Psoas muscle (tissue), 8 donors: ENCODE measurements around the gene RPN1. TPM values are rescaled to one million over a fixed set of nuclear protein-coding genes. Genes with fewer than 3 reads are reported as not detected.

Experiments used
- ATAC-seq, 4 donors: fragments of 200-7000 bp; cut with Tn5 transposase; one replicate each; pipeline ENCODE4 v1.9.1; 2020; ENCODE audit warnings: moderate library complexity in 3 of 4, mild to moderate bottlenecking in 2 of 4
- DNase-seq, 2 donors: peaks; one replicate each; pipeline ENCODE4 v3.0.0-alpha.2; 2020
- H3K27ac ChIP-seq: fragments of 200-600 bp; one replicate; pipeline ENCODE4 v1.8.0; 2022
- H3K27me3 ChIP-seq, 3 donors: fragments of 200-600 bp in 1 of 3; one replicate each; pipeline versions ENCODE4 v1.6.1 to v1.8.0; 2013 to 2022; ENCODE audit warnings: low read length in 2 of 3, mild to moderate bottlenecking in 2 of 3, moderate library complexity in 1 of 3; ENCODE audit not compliant: insufficient read depth in 3 of 3
- H3K36me3 ChIP-seq, 2 donors: fragments of 200-600 bp in 1 of 2; one replicate each; pipeline versions ENCODE4 v1.6.1 to v1.8.0; 2013 to 2022; ENCODE audit warnings: low read depth in 1 of 2, mild to moderate bottlenecking in 1 of 2, moderate library complexity in 1 of 2; ENCODE audit not compliant: insufficient read depth in 1 of 2
- H3K4me1 ChIP-seq: fragments of 200-600 bp; one replicate; pipeline ENCODE4 v1.8.0; 2022
- H3K4me3 ChIP-seq: fragments of 200-600 bp; one replicate; pipeline ENCODE4 v1.8.0; 2022; ENCODE audit warnings: mild to moderate bottlenecking
- H3K9me3 ChIP-seq: fragments of 200-600 bp; one replicate; pipeline ENCODE4 v1.8.0; 2022
- WGBS, 3 donors: extraction: QIAGEN DNeasy Blood & Tissue Kit; methylation state at CpG; one replicate each; pipeline versions ENCODE4 v1.1.6 to v1.1.7; 2013; 5-methylcytosine and 5-hydroxymethylcytosine counted together
- intact Hi-C, 2 donors: fragments of 100-400 bp; cut with DNase I; formaldehyde crosslinking; loops; one replicate each; pipeline versions ENCODE4 v1.11.0 to v1.14.2; 2022
- polyA plus RNA-seq, 3 donors: library from polyadenylated mRNA; stranded (reverse); fragments of 200-250 nt; gene quantifications; one replicate each; pipeline ENCODE4 v1.2.3, GENCODE V29; 2013
- total RNA-seq, 4 donors: library from RNA; stranded (reverse); fragmentation: NEBNext Ultra II Directional in 2 of 4; extraction: Animal tissue kit (Norgen Biotek cat#: 25700) in 2 of 4; gene quantifications; one replicate each; pipeline versions ENCODE4 v1.2.1 to v1.2.4, GENCODE V29; 2021 to 2023
- TF ChIP-seq, protein P1 (sequence below): fragments of 200-600 bp; IDR thresholded peaks from one replicate; pipeline ENCODE4 v1.8.0; 2022; ENCODE audit warnings: antibody characterized with exemption
- donor health status: healthy with polysubstance abuse.
- donor health status: DM: no; HTN: no; CAD: no; lungs with moderate emphysema.
- donor health status: Bipolar disorder and iron deficiency.
- donor health status: healthy.
- donor health status: DM: yes; HTN: yes; CAD: no.
- donor health status: DM: no; HTN: no; CAD: no.
- donor health status: DM: no; HTN: no; CAD: no.
- donor health status: DM: yes; HTN: yes; CAD: no.

RPN1 gene
- total and polyA plus RNA-seq, 7 donors, result 55.5 to 197 (median 110) TPM

DNA sequence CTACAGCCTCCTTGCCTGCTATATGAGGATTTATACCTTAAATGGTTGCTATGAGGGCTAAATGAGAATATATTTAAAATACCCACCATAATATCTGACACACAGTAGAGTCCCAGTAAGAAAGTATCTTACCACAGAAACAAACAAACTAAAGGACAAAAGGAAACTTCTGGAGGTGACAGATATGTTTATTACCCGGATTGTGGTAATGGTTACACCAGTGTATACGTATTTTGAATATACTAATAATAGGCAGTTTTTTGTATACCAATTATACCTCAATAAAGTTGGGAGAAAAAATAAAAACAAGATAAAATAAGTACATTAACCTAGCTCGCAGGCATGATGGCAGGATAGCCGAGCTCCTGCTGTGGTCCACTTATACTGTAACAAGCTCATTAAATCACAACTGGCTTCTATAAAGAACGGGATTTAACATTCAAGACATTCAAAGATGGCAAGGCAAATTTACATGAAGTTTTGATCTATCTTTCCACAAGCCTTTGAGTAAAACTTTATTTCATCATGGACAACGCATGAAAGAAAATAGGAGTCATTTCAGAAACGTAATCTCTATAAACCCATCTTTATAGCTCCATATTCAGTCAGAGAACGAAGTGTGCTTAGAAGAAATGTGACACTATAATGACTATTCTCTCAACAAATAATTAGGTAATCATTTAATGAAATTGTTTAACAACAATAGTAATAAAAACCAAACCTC, 1.5 kb downstream of the RPN1 start:
- Histone ChIP-seq H3K27ac (peak overlapping the region; percentile 100), H3K4me3 (peak overlapping the region; percentile 100), H3K9me3 (no peaks in the 10 kb centered on the region), H3K36me3 (peaks cover under 1 to 12% of the 10 kb centered on the region in 2 donors), H3K4me1 (peaks cover 28% of the 10 kb centered on the region), H3K27me3 (no peaks in the 10 kb centered on the region)
- intact Hi-C loops, result no loop called here
- no peak for DNase-seq
- no peak for ATAC-seq
- TF ChIP-seq, protein P1, sequence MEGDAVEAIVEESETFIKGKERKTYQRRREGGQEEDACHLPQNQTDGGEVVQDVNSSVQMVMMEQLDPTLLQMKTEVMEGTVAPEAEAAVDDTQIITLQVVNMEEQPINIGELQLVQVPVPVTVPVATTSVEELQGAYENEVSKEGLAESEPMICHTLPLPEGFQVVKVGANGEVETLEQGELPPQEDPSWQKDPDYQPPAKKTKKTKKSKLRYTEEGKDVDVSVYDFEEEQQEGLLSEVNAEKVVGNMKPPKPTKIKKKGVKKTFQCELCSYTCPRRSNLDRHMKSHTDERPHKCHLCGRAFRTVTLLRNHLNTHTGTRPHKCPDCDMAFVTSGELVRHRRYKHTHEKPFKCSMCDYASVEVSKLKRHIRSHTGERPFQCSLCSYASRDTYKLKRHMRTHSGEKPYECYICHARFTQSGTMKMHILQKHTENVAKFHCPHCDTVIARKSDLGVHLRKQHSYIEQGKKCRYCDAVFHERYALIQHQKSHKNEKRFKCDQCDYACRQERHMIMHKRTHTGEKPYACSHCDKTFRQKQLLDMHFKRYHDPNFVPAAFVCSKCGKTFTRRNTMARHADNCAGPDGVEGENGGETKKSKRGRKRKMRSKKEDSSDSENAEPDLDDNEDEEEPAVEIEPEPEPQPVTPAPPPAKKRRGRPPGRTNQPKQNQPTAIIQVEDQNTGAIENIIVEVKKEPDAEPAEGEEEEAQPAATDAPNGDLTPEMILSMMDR, result no peak
- WGBS, 3 donors, result 20 to 30% (median 21%) methylated on average over 8 of the region's 8 CpGs

DNA sequence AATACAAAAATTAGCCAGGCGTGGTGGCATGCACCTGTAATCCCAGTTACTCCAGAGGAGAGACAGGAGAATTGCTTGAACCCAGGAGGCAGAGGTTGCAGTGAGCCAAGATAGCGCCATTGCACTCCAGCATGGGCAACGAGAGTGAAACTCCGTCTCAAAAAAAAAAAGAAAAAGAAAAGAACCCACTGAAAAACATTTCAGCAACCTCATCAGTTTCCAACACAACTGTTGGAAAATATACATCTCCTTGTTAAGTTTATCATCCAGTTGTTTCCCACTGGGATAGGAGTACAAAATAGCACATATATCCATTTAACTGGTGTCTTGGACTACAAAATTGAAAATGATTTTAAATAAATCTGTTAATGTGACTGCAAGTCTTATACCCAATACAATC, 2.2 kb downstream of the RPN1 start:
- intact Hi-C loops, result no loop called here
- Histone ChIP-seq H3K9me3 (no peaks in the 10 kb centered on the region), H3K27ac (peak overlapping the region; percentile 100), H3K4me1 (peaks cover 28% of the 10 kb centered on the region), H3K27me3 (no peaks in the 10 kb centered on the region), H3K36me3 (peaks cover 4 to 19% of the 10 kb centered on the region in 2 donors), H3K4me3 (peak overlapping the region; percentile 100)
- 59 to 66% (median 63%) methylated on average over 4 of the region's 4 CpGs for WGBS, 3 donors
- TF ChIP-seq, protein P1, result no peak
- no peak for ATAC-seq
- no peak for DNase-seq

DNA sequence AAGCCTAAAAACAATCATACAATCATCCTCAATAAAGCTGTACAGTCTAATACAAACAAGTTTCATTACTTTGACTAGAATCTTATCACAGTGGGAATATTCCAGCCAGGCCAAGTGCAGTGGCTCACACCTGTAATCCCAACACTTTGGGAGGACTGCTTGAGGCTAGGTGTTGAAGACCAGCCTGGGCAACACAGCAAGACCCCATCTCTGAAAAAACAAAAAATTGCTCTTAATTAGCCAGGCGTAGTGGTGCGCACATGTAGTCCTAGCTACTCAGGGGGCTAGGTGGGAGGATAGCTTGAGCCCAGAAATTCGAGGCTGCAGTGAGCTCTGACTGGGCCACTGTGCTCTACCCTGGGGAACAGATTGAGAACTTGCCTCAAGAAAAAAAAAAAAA, 3.3 kb downstream of the RPN1 start:
- Histone ChIP-seq H3K27ac (no peak overlapping the region), H3K4me3 (no peak overlapping the region), H3K4me1 (peaks cover 28% of the 10 kb centered on the region), H3K36me3 (peaks cover 4 to 29% of the 10 kb centered on the region in 2 donors), H3K27me3 (no peaks in the 10 kb centered on the region), H3K9me3 (no peaks in the 10 kb centered on the region)
- WGBS, 3 donors, result 83 to 86% (median 86%) methylated on average over 3 of the region's 3 CpGs
- intact Hi-C loops, result no loop called here
- no peak for ATAC-seq
- TF ChIP-seq, protein P1, result no peak
- DNase-seq, result no peak

DNA sequence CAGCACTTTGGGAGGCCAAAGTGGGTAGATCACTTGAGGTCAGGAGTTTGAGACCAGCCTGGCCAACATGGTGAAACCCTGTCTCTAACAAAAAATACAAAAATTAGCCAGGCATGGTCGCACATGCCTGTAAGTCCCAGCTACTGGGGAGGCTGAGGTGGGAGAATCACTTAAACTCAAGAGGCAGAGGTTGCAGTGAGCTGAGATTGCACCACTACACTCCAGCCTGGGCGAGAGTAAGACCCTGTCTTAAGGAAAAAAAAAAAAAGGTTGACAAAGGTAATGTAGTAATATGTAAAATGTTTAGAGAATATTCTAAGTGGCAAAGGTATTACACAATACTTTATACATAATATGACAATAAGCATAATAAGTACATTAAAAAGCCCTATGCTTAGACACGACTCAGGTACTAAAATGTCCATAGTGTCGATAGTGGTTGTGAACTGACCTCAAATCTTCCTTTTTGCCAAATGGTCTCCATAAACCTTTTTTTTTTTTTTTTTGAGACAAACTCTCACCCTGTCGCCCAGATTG, 16.5 kb downstream of the RPN1 start:
- Histone ChIP-seq H3K36me3 (peaks cover 6 to 70% of the 10 kb centered on the region in 2 donors), H3K27ac (no peak overlapping the region), H3K9me3 (no peaks in the 10 kb centered on the region), H3K4me3 (no peak overlapping the region), H3K4me1 (peaks cover 3% of the 10 kb centered on the region), H3K27me3 (no peaks in the 10 kb centered on the region)
- intact Hi-C loops, result no loop called here
- WGBS, 3 donors, result 89 to 97% (median 92%) methylated on average over 5 of the region's 5 CpGs
- TF ChIP-seq, protein P1, result no peak
- no peak for ATAC-seq
- no peak for DNase-seq
